Brain microvascular endothelial cell (primary cell): ENCODE data around the gene POU2F2.

Experiments used
- DNase-seq: peaks from one replicate; pipeline ENCODE4 v3.0.0-alpha.2; 2020
- H3K27ac ChIP-seq: fragments of 250-450 bp; sonication (Bioruptor Pico); 2 replicates; pipeline ENCODE4 v1.5.1; 2020; ENCODE audit warnings: mild to moderate bottlenecking, moderate library complexity
- H3K27me3 ChIP-seq: fragments of 250-450 bp; sonication (Bioruptor Pico); replicated peaks from 2 replicates; pipeline ENCODE4 v1.5.1; 2020; ENCODE audit warnings: mild to moderate bottlenecking
- H3K36me3 ChIP-seq: fragments of 250-450 bp; sonication (Bioruptor Pico); replicated peaks from 2 replicates; pipeline ENCODE4 v1.5.1; 2020; ENCODE audit warnings: mild to moderate bottlenecking
- H3K4me3 ChIP-seq: 2 replicates; pipeline ENCODE4 v1.5.1; 2011; ENCODE audit warnings: low read depth, mild to moderate bottlenecking, control low read depth, low read length, moderate library complexity
- in situ Hi-C: cut with HindIII; loops from 2 replicates; pipeline ENCODE4 v1.10.0; 2017; ENCODE audit warnings: low sequenced_read_pairs, low pct_ligation_motif_present
- TF ChIP-seq, protein P1 (sequence below): IDR thresholded peaks from 2 replicates; pipeline ENCODE4 v1.5.1; 2011; ENCODE audit warnings: low read depth, mild to moderate bottlenecking, moderate library complexity, low read length, control low read depth, inconsistent platforms; ENCODE audit errors: missing control alignments

POU2F2 gene

DNA sequence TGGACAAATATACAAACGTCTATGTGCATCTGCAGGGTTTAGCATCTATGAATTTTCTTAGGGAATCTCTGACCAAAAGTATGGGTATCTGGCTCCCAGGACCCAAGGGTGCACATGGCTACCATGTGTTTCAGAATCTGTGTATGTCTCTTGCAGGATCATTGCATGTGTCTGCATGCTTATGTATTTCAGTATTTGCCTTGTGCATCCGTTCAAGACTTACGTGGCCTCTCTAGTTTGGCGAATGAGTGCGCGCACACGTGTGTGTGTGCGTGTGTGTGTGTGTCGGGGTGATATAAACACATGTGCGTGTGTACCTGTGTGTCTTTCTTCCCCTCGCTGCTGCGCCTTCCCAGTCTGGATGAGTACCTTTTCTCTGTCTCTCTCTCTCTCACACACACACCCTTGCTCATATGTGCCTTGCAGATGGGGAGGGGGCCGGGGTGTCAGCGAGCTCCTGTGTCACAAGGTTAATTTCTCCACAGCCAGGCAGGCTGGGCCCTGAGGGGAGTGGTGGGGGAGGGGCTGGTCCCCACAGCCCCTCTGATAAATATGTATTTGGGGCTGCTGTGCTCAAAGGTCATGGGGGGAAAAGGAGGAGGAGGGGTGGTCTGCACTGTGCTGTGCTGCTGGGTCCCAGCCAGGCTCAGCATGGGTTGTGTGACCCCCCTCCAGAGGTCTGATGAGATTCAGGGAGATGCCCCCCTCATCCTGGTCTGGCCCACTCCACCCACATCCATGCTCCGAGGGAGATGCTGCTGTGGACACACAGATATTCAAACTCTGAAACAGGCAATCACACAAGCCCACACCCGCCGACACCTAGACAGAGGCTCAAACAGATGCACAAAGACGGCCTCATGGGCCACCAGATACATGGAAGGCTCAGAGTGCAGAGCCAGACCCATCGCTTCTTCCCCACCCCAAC, 37.5 kb upstream of the POU2F2 start:
- in situ Hi-C loops, result no loop called here

DNA sequence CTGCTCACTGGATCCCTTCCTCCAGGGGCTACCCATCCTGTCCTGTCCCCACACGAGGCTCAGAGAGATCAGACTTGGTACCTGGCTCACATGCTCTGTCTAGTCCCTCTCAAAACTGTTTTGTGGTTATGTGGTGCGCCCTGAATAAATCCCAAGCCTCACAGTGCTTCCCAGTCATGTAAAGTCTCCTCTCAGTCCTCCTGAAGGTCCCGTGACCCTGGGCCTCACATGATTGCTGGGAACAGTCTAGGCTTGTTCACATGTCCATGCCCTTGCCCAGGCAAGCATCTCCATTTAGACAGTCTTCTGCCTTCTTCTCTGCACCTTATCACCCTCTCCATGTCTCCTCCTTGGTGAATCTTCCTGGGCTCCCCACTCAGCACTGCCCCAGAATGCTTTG, 36.0 kb upstream of the POU2F2 start:
- H3K36me3 ChIP-seq, result no peaks in the 10 kb centered on the region
- TF ChIP-seq, protein P1, sequence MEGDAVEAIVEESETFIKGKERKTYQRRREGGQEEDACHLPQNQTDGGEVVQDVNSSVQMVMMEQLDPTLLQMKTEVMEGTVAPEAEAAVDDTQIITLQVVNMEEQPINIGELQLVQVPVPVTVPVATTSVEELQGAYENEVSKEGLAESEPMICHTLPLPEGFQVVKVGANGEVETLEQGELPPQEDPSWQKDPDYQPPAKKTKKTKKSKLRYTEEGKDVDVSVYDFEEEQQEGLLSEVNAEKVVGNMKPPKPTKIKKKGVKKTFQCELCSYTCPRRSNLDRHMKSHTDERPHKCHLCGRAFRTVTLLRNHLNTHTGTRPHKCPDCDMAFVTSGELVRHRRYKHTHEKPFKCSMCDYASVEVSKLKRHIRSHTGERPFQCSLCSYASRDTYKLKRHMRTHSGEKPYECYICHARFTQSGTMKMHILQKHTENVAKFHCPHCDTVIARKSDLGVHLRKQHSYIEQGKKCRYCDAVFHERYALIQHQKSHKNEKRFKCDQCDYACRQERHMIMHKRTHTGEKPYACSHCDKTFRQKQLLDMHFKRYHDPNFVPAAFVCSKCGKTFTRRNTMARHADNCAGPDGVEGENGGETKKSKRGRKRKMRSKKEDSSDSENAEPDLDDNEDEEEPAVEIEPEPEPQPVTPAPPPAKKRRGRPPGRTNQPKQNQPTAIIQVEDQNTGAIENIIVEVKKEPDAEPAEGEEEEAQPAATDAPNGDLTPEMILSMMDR, result no peak
- H3K4me3 ChIP-seq, result no peak overlapping the region
- in situ Hi-C loops, result no loop called here
- no peak overlapping the region for H3K27ac ChIP-seq
- no peak for DNase-seq
- peaks cover 4% of the 10 kb centered on the region for H3K27me3 ChIP-seq

More for the DNA sequence above, 37.5 kb upstream of the POU2F2 start:
- Histone ChIP-seq H3K36me3 (no peaks in the 10 kb centered on the region), H3K4me3 (no peak overlapping the region), H3K27ac (no peak overlapping the region), H3K27me3 (peaks cover 5% of the 10 kb centered on the region)
- no peak for DNase-seq
- TF ChIP-seq, protein P1, result no peak

DNA sequence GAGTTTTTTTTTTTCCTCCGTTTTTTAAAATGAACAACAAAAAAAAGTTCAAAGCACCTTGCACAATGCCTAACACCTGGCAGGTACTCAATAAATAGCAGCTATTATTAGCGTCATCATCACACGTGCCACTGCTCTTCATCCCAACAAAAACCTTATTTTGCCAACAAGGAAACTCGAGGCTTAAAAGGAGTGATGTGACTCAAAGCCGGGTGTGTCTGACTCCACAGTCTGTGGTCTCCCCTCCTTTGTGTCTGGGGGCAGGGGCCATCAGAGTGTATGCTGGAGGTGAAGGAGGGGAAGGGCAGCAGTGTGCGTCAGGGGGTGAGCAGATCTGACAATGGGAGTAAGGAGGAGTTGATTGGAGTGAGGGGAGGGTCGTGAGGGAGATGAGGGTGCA, 34.1 kb upstream of the POU2F2 start:
- DNase-seq, result no peak
- Histone ChIP-seq H3K4me3 (no peak overlapping the region), H3K27me3 (peaks cover 5% of the 10 kb centered on the region), H3K36me3 (no peaks in the 10 kb centered on the region), H3K27ac (no peak overlapping the region)
- in situ Hi-C loops, result no loop called here
- TF ChIP-seq, protein P1, result no peak

DNA sequence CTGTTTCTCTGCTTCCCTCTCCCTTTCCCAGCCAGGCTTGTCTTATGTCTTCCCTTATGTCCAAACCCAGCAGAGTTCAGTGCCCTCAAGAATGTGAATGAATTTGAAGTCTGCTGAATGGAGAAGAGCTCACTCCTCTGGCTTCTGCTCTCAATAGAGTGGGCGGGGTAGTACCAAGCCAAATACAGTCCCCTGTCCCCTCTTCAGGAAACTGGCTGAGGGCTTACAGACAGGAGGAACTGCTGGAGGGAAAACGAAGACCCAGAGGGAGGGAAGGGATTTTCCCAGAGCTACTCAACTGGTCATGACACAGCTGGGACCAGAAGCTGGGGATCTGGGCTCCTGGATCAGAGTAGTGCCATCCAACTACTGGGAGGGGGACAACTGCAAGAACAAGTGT, 32.9 kb upstream of the POU2F2 start:
- Histone ChIP-seq H3K36me3 (no peaks in the 10 kb centered on the region), H3K4me3 (no peak overlapping the region), H3K27me3 (peaks cover 13% of the 10 kb centered on the region), H3K27ac (no peak overlapping the region)
- no peak for DNase-seq
- TF ChIP-seq, protein P1, result no peak
- in situ Hi-C loops, result no loop called here

DNA sequence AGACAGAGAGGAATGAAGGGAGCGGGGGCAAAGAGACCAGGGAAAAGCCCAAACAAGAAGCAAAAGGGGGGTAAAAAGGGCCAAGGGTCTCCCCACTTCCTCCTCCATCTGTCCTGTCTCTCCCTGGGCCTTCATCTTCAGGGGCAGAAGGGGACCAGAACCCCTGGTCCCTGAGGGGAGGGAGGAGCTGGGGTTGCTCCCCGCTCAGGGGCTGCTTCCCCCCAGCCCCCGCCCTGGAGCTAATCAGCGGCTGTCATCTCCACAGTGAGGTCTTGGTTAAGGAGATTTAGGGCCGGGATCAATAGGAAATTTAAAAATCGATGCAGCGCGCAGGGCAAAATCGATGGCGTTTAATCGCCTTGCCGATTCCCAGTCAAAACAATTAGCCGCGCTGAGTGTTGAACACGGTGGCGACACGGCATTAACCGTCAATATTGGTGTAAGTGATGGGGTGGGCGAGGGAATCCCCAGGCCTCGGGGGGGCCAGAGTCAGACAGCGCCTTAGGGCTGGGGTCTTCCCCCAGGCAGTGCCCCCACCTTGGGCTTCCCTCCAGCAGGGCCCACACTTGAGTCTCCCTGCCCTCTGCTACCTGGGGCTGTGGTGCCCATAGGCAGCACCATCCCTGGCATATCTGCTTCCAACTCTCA, 29.5 kb upstream of the POU2F2 start:
- H3K27me3 ChIP-seq, result peaks cover 26% of the 10 kb centered on the region

More for the DNA sequence above, 29.5 kb upstream of the POU2F2 start:
- in situ Hi-C loops, result no loop called here
- Histone ChIP-seq H3K4me3 (no peak overlapping the region), H3K27ac (no peak overlapping the region), H3K36me3 (no peaks in the 10 kb centered on the region)
- TF ChIP-seq, protein P1, result no peak
- DNase-seq, result no peak
